K562 (cell line): ENCODE measurements around the gene KLHL41. TPM values are rescaled to one million over a fixed set of nuclear protein-coding genes. Genes with fewer than 3 reads are reported as not detected.

Experiments
- CREB5 ChIP-seq: fragments of 250-450 bp; sonication (Bioruptor Pico); IDR thresholded peaks from 2 replicates; pipeline ENCODE4 v1.5.0; 2020; ENCODE audit warnings: mild to moderate bottlenecking
- E2F6 ChIP-seq, 2 experiments: IDR thresholded peaks; 2 replicates each; pipeline ENCODE4 v1.6.1; 2011; ENCODE audit warnings: borderline replicate concordance in 1 of 2, control low read depth in 1 of 2, low read depth in 1 of 2, low read length in 1 of 2, mild to moderate bottlenecking in 1 of 2, mixed read lengths in 1 of 2, moderate library complexity in 1 of 2; ENCODE audit not compliant: insufficient read depth in 1 of 2, insufficient read length in 1 of 2, poor library complexity in 1 of 2, severe bottlenecking in 1 of 2; ENCODE audit errors: extremely low read depth in 1 of 2
- FIP1L1 ChIP-seq: fragments of 200-400 bp; formaldehyde crosslinking; IDR thresholded peaks from 2 replicates; pipeline ENCODE4 v1.6.1; 2018; ENCODE audit warnings: mild to moderate bottlenecking, low read depth, low read length; ENCODE audit not compliant: poor library complexity, severe bottlenecking
- GABPA ChIP-seq: fragments of 200-800 bp; sonication (Bioruptor generic); conservative IDR thresholded peaks from 2 replicates; pipeline ENCODE4 v1.6.1; 2016; ENCODE audit warnings: low read depth, missing genetic modification characterization, missing compliant biosample characterization
- HDAC2 ChIP-seq: fragments of 450-650 bp; IDR thresholded peaks from 2 replicates; pipeline ENCODE4 v1.6.1; 2016; ENCODE audit warnings: mild to moderate bottlenecking
- HNRNPLL ChIP-seq: fragments of 200-400 bp; formaldehyde crosslinking; IDR thresholded peaks from 2 replicates; pipeline ENCODE4 v1.6.1; 2017; ENCODE audit warnings: low read length, low read depth, mild to moderate bottlenecking; ENCODE audit not compliant: poor library complexity, severe bottlenecking
- KDM1A ChIP-seq, 2 experiments: fragments of 450-650 bp; IDR thresholded peaks; 2 replicates each; pipeline ENCODE4 v1.6.1; 2016; ENCODE audit warnings: mild to moderate bottlenecking in 2 of 2
- UBTF ChIP-seq, 2 experiments: IDR thresholded peaks; 2 replicates each; pipeline ENCODE4 v1.6.1; 2012; ENCODE audit warnings: improper control_type of control experiment in 2 of 2, low read depth in 2 of 2, low read length in 2 of 2, borderline replicate concordance in 1 of 2
- ZNF518B ChIP-seq: fragments of 250-450 bp; sonication (Bioruptor Pico); IDR thresholded peaks from 2 replicates; pipeline ENCODE4 v1.5.0; 2021; ENCODE audit warnings: mild to moderate bottlenecking, moderate library complexity
- ZNF695 ChIP-seq: fragments of 450-650 bp; formaldehyde crosslinking; IDR thresholded peaks from 2 replicates; pipeline ENCODE4 v1.4.0; 2020; ENCODE audit warnings: mild to moderate bottlenecking, moderate library complexity
- ZSCAN29 ChIP-seq: fragments of 450-650 bp; IDR thresholded peaks from 2 replicates; pipeline ENCODE4 v1.6.1; 2017
- ZZZ3 ChIP-seq: fragments of 450-650 bp; IDR thresholded peaks from 2 replicates; pipeline ENCODE4 v1.6.1; 2016; ENCODE audit warnings: antibody characterized with exemption, mild to moderate bottlenecking, moderate library complexity
- polyA plus RNA-seq, 8 experiments: library from polyadenylated mRNA; depleted of rRNA in 4 of 8; stranded (reverse) in 5 of 8; unstranded in 3 of 8; fragments of >200 nt; fragmentation: Nextera tagmentation in 2 of 8; fragmentation: Illumina TruSeq in 1 of 8; extraction: Ambion mirVana in 2 of 8; extraction: Trizol in 1 of 8; gene quantifications; 2 replicates each; pipeline versions ENCODE4 v1.2.1 to v1.2.3, GENCODE V29; 2011 to 2014; ENCODE audit warnings: inconsistent platforms in 1 of 8, missing spikeins in 1 of 8
- total RNA-seq, 7 experiments: library from RNA; depleted of rRNA in 6 of 7; stranded (reverse); fragments of >200 nt in 6 of 7; fragmentation: Illumina TruSeq in 2 of 7; extraction: Trizol in 2 of 7; gene quantifications; 2 replicates each; pipeline versions ENCODE4 v1.2.1 to v1.2.3, GENCODE V29; 2011 to 2021; ENCODE audit warnings: low replicate concordance in 1 of 7

The KLHL41 gene
- total and polyA plus RNA-seq, 9 of the 15 experiments (the other 6 are each of a cell fraction or from before 2014, with no cell fraction given): 0.05 to 1.5 (median 0.09) TPM

GRCh38 chr2:169573160-169573973 is 63.9 kb downstream of the KLHL41 start, which contains the start of gene FASTKD1 (continued):
- no peak for TF ChIP-seq FIP1L1
- TF ChIP-seq KDM1A (IDR thresholded peaks at IDR 0.05): peak in 1 of 2 experiments; percentile 81; a peak in 1 of 4 replicates
- TF ChIP-seq UBTF (IDR thresholded peaks at IDR 0.05; ENCODE audit: borderline replicate concordance in 1 of 2, low read depth in 2 of 2, low read length in 2 of 2): peak in 1 of 2 experiments; percentile 69; a peak in 1 of 4 replicates
- TF ChIP-seq E2F6 (IDR thresholded peaks at IDR 0.05; ENCODE audit: borderline replicate concordance in 1 of 2, extremely low read depth in 1 of 2, insufficient read depth in 1 of 2, insufficient read length in 1 of 2, low read depth in 1 of 2, low read length in 1 of 2, poor library complexity in 1 of 2, severe bottlenecking in 1 of 2): peak; percentile 45 to 53
- TF ChIP-seq ZNF695 (CRISPR knock-in tag): no peak
- no peak for TF ChIP-seq ZZZ3
- TF ChIP-seq ZSCAN29: peak; percentile 50; the same call in 1 of the 2 replicates
- TF ChIP-seq ZNF518B (CRISPR knock-in tag): no peak
- peak; percentile 81 for TF ChIP-seq GABPA (tag)
- TF ChIP-seq HDAC2: 0 out of 2 replicates have a peak, but pooled peaks have one; percentile 59
- no peak for TF ChIP-seq CREB5 (CRISPR knock-in tag)
- peak; percentile 99 for TF ChIP-seq HNRNPLL
